HG02870 (cell line): ENCODE results near the gene CTTN.

Experiments
- ATAC-seq: cut with Tn5 transposase; IDR thresholded peaks from one replicate; pipeline ENCODE4 v1.9.1; 2021; ENCODE audit warnings: mild to moderate bottlenecking, moderate library complexity; ENCODE audit not compliant: unreplicated experiment

CTTN gene

GRCh38 chr11:70473873-70474690 lies 75.8 kb downstream of the CTTN start:
- ATAC-seq, result no peak

DNA sequence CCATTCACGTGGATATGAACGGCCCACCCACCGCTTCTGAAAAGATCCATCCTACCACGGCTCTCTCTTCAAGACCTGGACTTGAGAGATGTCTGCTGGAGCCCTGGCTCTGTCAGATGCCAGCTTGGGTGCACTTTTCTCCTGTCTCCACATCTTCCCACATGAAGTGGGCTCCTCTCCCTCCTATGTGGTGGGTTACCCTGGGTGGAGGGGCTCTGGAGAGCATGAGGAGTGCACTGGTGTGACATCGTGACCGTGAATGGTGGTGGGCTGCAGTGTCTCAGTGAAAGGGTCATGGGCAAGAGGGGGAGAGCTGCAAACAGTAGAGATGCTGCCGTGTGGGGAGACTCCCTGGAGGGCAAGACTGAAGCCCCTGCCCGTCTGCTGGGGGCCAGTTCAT lies 76.4 kb downstream of the CTTN start:
- ATAC-seq, result no peak

- ATAC-seq, result no peak
Observed at GRCh38 chr11:70476669-70477068, 78.3 kb downstream of the CTTN start.

- no peak for ATAC-seq
Observed at GRCh38 chr11:70477176-70477575, 78.8 kb downstream of the CTTN start.

- ATAC-seq, result no peak
Observed at GRCh38 chr11:70477609-70478008, 79.3 kb downstream of the CTTN start.

- no peak for ATAC-seq
Observed at GRCh38 chr11:70478166-70478890, 80.0 kb downstream of the CTTN start.

DNA sequence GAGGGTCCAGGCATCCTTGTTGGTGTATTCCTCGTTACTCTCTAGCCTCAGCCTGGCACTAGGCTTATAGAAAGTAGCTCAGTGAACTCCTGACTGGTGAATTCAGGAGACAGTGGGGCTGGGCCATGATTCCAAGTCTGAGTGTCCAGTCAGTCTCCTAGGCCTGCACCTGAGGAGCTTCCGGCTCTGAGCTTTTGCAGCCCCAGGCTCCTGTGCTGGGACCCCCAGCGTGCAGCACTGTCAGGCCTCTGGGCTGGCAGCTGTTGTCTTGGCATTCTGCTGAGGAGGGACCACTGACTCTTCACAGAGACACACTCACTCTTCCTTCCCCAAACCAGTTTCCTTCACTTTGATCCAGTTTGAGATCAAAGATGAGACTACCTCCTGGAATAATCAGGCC lies 82.4 kb downstream of the CTTN start:
- ATAC-seq, result no peak

DNA sequence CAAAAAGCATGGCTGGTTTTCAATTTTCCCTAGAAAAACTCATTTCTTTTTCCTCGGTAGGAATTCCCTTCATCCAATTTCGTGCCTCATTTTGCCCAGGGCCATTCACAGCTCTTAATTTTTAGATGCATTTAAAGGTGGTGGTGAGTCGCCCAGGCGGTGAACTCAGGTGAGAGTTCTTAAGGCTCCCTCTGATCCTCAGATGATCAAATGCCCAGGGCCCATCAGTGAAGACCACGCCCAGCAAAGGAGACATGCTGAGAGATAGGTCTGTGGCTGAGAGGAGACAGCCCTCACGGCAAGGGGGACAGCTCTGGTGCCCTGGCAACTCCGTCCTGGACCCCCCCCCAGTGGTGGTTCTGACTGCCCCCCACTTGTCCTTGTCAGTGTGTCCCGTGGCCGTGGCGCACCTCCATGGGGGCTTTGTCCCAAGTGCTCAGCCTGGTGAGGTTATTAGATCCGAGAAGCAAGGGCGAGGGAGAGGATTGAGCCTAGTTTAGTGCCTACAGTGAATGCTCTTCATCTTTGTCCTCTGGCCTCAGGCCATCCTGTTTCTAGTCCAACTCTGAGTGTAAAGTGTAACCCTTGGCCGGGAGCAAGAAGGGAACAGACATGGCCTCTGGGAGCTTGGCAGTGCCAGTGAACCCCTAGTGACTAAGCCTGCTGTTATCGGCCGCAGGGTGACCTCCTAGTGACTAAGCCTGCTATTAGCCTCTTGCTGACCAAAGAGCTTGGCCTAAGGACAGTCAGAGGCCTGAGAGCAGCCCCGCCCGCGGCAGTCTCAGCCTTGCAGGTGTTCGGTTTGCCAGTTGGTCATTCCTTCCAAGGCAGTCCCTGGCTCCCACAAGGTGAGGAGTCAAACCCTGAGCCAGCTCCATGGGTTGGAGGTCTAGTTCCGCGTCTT lies 83.5 kb downstream of the CTTN start:
- no peak for ATAC-seq

DNA sequence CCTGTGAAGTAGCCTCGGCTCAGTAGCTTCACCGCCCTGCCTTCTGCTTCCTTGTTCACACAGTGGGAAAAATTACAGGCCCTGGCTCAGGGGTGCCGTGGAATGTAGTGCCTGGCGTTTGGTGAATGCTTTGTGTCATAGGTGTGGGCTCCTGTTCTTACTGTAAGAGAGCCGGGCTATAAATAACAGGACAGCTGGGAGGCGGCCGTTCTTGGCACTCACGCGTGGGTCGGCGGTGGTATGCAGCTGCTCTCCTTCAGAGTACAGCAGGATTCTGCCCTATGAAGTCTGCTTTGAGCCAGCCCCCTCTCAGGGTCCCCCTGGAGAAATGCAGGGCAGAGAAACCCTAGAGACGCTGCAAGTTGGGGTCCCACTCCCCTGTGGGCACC lies 84.2 kb downstream of the CTTN start:
- no peak for ATAC-seq

GRCh38 chr11:70483077-70483861 lies 84.9 kb downstream of the CTTN start:
- ATAC-seq, result no peak

- ATAC-seq, result no peak
Observed at GRCh38 chr11:70483917-70484316, 85.6 kb downstream of the CTTN start.

DNA sequence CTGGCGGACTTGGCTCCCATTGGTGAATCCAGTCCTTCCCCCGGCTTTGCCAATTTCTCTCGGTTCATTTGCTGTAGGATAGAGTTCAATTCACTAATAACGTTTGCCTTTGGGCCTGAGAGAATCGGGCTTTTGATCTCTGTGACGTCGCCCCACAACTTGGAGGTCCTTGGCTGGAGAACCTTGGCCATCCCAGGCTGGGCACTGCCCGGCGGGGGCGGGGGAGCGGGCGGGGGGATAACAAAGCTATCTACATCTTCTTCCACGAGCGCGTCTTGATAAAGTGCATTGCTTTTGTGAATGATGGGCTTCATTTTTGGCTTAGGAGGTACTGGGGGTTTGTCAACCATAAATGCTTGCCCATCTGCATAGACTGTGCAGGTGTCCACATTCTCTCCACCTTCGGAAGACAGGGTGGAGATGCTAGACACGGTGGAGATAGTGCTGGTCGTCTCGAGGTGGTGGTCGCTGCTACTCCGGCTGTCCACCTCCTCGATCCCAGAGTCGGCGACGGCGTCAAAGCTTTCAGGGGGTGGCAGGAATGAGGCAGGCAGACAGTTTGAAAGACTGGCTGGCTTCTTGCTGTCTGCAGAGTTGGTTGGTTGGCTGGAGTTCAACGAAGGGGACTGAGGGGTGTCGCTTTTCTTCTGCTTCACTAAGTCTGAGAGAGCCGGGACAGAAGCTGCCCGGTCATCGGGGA lies 87.1 kb downstream of the CTTN start:
- ATAC-seq, result no peak

DNA sequence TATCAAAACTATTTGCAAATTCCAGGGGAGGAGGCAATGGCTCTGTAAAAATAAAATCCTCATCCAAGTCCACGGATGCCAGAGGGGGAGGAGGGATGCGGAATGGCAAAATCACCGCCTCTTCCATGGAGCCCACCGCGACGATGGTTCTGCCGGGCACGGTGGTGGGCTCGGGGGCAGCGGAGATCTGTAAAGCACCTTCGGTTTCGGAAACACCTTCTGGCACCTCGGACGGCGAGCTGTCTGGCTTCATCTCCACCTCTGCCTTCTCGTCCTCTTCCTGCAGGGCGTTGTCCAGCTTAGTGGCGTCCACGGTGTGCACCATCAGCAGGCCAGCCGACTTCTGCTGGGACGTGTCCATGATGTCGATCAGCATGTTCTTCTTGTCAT lies 87.7 kb downstream of the CTTN start:
- no peak for ATAC-seq
